Measurements from ENCODE around the gene PSAP.

The PSAP gene

DNA sequence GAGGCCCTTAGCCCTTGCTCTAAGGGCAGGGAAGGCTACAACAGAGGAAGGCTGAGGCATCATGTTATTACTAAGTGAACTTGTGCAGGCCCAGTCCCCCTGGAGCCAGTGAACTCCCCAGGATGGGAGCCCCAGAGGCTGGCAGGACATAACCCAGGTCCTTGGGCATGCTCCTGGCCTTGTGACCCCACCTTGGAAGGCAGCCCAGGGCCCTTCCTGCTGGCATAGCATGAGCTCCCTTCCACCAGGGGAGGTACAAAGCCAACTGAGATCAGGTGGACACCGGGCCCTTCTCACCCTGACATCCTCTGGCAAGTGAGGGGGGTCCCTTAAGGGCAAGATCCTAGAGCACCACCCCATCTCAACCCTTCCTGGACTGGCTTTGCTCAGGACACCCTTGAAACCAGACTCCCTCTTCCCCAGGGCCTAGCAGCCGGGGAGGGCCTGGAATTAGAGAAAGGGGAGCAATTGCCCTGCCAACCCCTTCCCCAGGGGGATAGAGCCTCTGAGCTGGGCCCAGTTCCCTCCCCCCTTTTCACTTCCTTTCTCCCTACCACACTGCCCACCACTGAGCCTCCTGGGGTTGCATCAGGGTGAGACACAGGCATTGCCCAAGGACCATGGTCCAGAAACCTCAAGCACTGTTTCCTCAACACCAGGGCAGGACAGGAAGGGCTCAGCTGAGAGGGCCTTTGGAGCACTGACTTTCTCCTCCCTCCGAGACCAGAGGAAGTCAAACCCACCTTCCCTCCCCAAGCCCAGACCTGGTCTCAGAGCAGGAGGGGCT, 75.9 kb downstream of the PSAP start:
- CTCF ChIA-PET = interaction anchor here (1.0 to 1.9 kb wide), 2 partner anchors 29 to 121 kb away, joined by 3 to 7 read pairs; no protein-coding TSS in a partner anchor
- POLR2A ChIA-PET = no interaction called here
- TF ChIP-seq FOXA1 (IDR thresholded peaks at IDR 0.05) = no peak
- no peak for TF ChIP-seq SUZ12 (IDR thresholded peaks at IDR 0.05)
- no peak for TF ChIP-seq SP1 (IDR thresholded peaks at IDR 0.05)
- no peak for TF ChIP-seq BHLHE40 (IDR thresholded peaks at IDR 0.05; ENCODE audit: borderline replicate concordance)
- TF ChIP-seq ELF4 (IDR thresholded peaks at IDR 0.05) = no peak
- TF ChIP-seq, protein P1, sequence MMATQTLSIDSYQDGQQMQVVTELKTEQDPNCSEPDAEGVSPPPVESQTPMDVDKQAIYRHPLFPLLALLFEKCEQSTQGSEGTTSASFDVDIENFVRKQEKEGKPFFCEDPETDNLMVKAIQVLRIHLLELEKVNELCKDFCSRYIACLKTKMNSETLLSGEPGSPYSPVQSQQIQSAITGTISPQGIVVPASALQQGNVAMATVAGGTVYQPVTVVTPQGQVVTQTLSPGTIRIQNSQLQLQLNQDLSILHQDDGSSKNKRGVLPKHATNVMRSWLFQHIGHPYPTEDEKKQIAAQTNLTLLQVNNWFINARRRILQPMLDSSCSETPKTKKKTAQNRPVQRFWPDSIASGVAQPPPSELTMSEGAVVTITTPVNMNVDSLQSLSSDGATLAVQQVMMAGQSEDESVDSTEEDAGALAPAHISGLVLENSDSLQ (IDR thresholded peaks at IDR 0.05) = no peak
- no peak for DNase-seq (ENCODE audit: extremely low spot score)

DNA sequence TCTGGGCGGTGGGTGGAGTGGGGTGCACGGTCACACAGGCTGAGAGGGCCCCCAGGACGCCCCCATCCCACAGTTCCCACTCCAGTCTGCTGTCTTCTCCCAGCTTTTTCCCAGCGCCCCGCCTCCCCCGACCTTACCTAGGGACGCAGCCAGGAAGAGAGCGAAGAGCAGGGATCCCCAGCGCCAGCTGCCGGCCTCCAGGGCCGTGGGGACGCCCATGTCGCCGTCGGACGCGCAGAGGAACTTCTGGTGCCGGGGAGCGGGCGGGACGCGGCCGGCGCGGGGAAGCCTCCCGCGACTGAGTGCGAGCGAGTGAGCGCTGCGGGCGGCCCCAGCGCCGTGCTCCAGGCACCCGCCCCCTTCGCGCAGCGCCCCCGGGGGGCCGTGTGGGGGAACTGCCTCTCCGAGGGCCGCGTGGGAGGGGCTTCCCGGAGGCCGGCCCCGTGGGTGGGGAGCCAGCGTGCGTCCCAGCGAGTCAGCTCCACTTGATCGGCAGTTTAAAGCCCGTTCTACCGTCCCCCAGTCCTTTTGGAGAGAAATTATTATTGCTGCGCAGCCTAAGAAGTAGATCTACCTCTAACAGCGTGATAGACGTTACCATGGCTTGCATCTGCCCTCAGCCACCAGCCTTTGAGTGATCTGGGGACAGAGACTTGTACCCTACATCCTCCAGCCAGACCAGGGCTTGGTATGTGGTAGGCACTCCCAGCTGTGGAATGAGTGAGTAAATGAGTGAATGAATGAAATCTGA, 77.7 kb downstream of the PSAP start, which contains the start of gene VSIR:
Gene VSIR, minus strand, starts transcription at position 300 of the 751 bp plus-strand sequence. Its CDS starts 81 bp downstream, at position 219.
- CTCF ChIA-PET = interaction anchor here (0.6 to 1.9 kb wide), 11 partner anchors 9 to 870 kb away, joined by 3 to 7 read pairs (median 3); no protein-coding TSS in a partner anchor
- TF ChIP-seq ELF4 (IDR thresholded peaks at IDR 0.05) (no peak), FOXA1 (IDR thresholded peaks at IDR 0.05) (no peak), LEF1 (IDR thresholded peaks at IDR 0.05; ENCODE audit: borderline replicate concordance) (no peak), FOXM1 (IDR thresholded peaks at IDR 0.05; ENCODE audit: borderline replicate concordance) (0 out of 2 replicates have a peak, but pooled peaks have one; percentile 12)
- POLR2A ChIA-PET = interaction anchor here (0.5 to 1.2 kb wide), 3 partner anchors 12 to 115 kb away, joined by 3 read pairs; no protein-coding TSS in a partner anchor
- DNase-seq (ENCODE audit: extremely low spot score) = peak; percentile 95

DNA sequence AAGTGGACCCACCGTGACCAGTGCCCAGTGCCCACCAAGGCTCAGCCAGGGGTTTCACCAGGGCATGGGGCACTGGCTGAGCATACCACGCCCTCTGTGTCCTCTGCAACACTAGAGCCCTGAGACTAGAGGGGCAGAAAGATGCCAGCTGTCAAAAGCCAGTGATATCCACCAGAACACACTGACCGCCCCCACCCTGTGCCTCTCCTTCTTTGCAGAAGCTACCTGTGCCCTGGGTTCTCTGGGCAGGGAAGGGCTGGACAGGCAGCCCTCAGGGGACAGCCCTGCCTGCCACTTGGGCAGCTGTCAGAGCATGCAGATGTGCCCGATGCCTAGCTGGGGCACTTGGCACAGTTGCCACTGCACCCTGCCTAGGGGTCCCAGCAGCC, 78.2 kb downstream of the PSAP start:
- ChIA-PET POLR2A (interaction anchor here (0.5 to 1.2 kb wide), 3 partner anchors 13 to 114 kb away, joined by 3 read pairs; no protein-coding TSS in a partner anchor), CTCF (interaction anchor here (0.7 to 1.9 kb wide), 9 partner anchors 8 to 870 kb away, joined by 3 to 7 read pairs (median 4); no protein-coding TSS in a partner anchor)
- DNase-seq (ENCODE audit: extremely low spot score) = no peak
- TF ChIP-seq TARDBP (IDR thresholded peaks at IDR 0.05) (no peak), HDGF (IDR thresholded peaks at IDR 0.05; ENCODE audit: borderline replicate concordance) (no peak), SUZ12 (IDR thresholded peaks at IDR 0.05) (no peak), SP1 (IDR thresholded peaks at IDR 0.05) (no peak), CTBP1 (IDR thresholded peaks at IDR 0.05; ENCODE audit: borderline replicate concordance) (no peak), FOXM1 (IDR thresholded peaks at IDR 0.05; ENCODE audit: borderline replicate concordance) (no peak), ARNT (IDR thresholded peaks at IDR 0.05) (no peak), ZNF384 (IDR thresholded peaks at IDR 0.05) (no peak), LEF1 (IDR thresholded peaks at IDR 0.05; ENCODE audit: borderline replicate concordance) (no peak), BHLHE40 (IDR thresholded peaks at IDR 0.05; ENCODE audit: borderline replicate concordance) (no peak), ELF4 (IDR thresholded peaks at IDR 0.05) (no peak), L3MBTL2 (conservative IDR thresholded peaks at IDR 0.05) (no peak), FOXA1 (IDR thresholded peaks at IDR 0.05) (no peak), FOXK2 (IDR thresholded peaks at IDR 0.05) (no peak), NFRKB (IDR thresholded peaks at IDR 0.05) (no peak)
- TF ChIP-seq, protein P1 (IDR thresholded peaks at IDR 0.05) = no peak

DNA sequence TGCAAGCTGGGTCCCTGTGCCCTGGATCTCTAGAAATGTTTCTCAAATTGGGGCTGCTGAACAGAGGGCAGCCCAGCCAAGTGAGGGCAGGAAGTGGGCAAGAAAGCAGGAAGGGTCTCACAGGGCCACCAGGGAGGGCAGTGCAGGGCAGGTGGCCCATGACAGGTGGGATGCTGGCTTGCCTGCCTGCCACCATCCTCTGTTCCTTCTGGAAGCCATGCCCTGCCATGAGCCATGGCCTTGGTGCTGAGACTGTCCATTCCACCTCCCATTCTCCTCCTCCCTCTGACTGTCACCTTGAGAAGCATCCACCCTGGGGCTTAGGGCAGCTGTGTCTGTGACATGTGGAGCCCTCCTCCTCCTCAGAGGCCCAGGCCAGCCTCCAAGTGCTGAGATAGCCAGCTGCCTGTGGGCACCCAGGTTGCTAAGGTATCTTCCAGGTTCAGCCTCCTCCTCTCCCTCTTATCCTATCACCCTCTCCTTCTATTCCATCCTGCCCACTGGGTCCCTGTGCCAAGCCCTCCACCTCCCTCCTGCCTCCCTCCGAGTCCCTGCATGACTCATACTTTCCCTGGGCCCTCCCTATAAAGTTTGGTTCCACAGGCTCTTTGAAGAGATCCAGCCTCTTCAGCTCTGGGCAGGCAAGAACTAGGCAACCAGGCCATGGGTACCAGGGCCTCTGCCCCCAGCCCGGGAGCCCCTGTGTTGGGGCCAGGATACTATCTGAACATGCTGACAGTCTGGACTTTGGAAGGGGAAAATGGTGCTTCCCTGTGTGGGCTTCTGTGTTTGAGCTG, 79.0 kb downstream of the PSAP start:
- no peak for DNase-seq (ENCODE audit: extremely low spot score)
- ChIA-PET POLR2A (no interaction called here), CTCF (interaction anchor here (1.0 to 1.2 kb wide), 3 partner anchors 10 to 75 kb away, joined by 3 to 4 read pairs (median 3); no protein-coding TSS in a partner anchor)
- no peak for TF ChIP-seq FOXA1 (IDR thresholded peaks at IDR 0.05)
- TF ChIP-seq ZNF384 (IDR thresholded peaks at IDR 0.05) = no peak
- TF ChIP-seq CTBP1 (IDR thresholded peaks at IDR 0.05; ENCODE audit: borderline replicate concordance) = no peak
- TF ChIP-seq FOXK2 (IDR thresholded peaks at IDR 0.05) = no peak
- no peak for TF ChIP-seq TARDBP (IDR thresholded peaks at IDR 0.05)
- no peak for TF ChIP-seq L3MBTL2 (conservative IDR thresholded peaks at IDR 0.05)
- no peak for TF ChIP-seq FOXM1 (IDR thresholded peaks at IDR 0.05; ENCODE audit: borderline replicate concordance)
- no peak for TF ChIP-seq HDGF (IDR thresholded peaks at IDR 0.05; ENCODE audit: borderline replicate concordance)
- no peak for TF ChIP-seq SP1 (IDR thresholded peaks at IDR 0.05)
- no peak for TF ChIP-seq NFRKB (IDR thresholded peaks at IDR 0.05)
- TF ChIP-seq, protein P1 (IDR thresholded peaks at IDR 0.05) = no peak
- no peak for TF ChIP-seq LEF1 (IDR thresholded peaks at IDR 0.05; ENCODE audit: borderline replicate concordance)
- TF ChIP-seq SUZ12 (IDR thresholded peaks at IDR 0.05) = no peak
- TF ChIP-seq BHLHE40 (IDR thresholded peaks at IDR 0.05; ENCODE audit: borderline replicate concordance) = no peak
- no peak for TF ChIP-seq ELF4 (IDR thresholded peaks at IDR 0.05)
- TF ChIP-seq ARNT (IDR thresholded peaks at IDR 0.05) = no peak

DNA sequence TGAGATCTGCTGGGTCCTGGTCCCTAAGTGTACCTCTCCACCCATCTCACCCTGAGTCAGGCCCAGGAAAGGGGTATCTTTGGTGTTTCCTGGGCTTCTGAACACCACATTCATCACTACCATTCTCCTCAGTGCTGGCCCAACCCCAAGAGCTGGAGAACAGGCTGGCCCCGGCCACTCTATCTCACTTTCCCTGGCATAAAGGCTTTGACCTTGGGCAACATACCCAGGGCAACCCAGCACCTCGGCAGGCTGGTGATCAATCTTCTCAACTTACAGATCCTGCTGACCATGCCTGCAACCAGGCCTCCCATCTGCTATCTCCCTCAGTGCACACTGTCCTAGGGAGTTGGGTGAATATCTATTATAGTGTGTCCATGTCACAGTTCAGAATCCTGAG, 79.8 kb downstream of the PSAP start:
- ChIA-PET CTCF (no interaction called here), POLR2A (no interaction called here)
- no peak for DNase-seq (ENCODE audit: extremely low spot score)
- TF ChIP-seq NFRKB (IDR thresholded peaks at IDR 0.05) (no peak), FOXM1 (IDR thresholded peaks at IDR 0.05; ENCODE audit: borderline replicate concordance) (no peak), LEF1 (IDR thresholded peaks at IDR 0.05; ENCODE audit: borderline replicate concordance) (no peak), CTBP1 (IDR thresholded peaks at IDR 0.05; ENCODE audit: borderline replicate concordance) (no peak), TARDBP (IDR thresholded peaks at IDR 0.05) (no peak), L3MBTL2 (conservative IDR thresholded peaks at IDR 0.05) (no peak), HDGF (IDR thresholded peaks at IDR 0.05; ENCODE audit: borderline replicate concordance) (no peak), SUZ12 (IDR thresholded peaks at IDR 0.05) (no peak), ZNF384 (IDR thresholded peaks at IDR 0.05) (no peak), FOXA1 (IDR thresholded peaks at IDR 0.05) (no peak)
